NCI-H2196 (cell line): ENCODE measurements around the gene COX4I1.
A peak's percentile ranks its signal among the peaks of the same experiment; 100 is the strongest.

Experiments
- DNase-seq: peaks from one replicate; lab custom pipeline; 2025; ENCODE audit not compliant: unreplicated experiment; lab: John Stamatoyannopoulos, UW

The COX4I1 gene

DNA sequence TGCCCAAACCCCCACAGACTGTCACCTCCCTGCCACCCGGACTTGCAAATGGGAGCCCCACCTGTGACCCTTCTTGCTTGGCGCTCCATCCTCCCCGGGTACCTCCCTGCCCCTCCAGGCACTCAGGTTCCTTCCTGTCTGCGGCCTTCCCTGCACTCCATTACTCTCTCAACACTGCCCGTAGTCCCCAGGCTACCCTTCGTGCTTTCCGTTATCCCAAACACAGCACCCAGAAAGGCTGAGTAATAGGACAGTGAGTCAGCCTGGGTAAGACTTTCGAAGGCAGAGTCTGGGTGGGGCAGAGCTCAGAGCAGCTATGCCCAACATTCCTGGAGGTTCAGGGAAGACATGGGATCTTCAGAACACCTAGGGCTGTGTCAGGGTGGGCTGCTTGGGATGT, 32.0 kb upstream of the COX4I1 start:
- no peak for DNase-seq

DNA sequence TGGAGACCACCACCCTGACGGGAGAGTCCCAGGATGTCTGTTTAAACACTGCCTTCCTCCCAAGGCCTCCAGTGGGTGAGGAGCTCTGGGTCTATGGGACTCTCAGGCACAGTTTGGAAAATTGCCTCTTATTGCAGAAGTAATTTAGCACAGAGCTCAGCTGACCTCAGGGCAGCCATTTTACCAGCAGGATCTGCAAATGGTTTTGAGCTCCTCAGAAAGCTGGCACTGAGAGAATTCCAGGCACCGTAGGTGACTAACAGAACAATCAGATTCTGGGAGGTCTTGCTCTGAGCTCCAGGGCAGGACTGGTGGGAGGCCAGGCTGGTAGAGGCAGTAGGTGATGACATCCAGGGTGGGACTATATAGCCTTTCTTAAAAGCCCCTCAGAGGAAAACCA, 31.3 kb upstream of the COX4I1 start:
- no peak for DNase-seq

DNA sequence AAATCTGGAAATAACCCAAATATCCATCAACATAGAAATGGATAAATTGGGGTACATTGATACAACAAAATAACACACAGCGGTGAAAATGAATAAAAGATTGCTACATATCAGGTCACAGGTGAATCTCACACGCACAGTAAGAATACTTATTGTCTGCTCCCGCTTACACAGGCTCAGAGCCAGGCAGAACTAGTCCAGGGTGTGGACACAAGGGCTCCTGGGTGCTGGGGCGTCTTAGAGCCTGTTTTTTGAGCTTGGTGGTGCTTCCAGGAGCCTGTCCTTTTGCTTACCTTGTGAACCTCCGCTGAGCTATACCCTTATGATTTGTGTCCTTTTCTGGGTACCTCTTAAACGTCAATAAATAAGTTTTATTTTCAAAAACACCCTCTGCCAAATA, 28.8 kb upstream of the COX4I1 start:
- no peak for DNase-seq

DNA sequence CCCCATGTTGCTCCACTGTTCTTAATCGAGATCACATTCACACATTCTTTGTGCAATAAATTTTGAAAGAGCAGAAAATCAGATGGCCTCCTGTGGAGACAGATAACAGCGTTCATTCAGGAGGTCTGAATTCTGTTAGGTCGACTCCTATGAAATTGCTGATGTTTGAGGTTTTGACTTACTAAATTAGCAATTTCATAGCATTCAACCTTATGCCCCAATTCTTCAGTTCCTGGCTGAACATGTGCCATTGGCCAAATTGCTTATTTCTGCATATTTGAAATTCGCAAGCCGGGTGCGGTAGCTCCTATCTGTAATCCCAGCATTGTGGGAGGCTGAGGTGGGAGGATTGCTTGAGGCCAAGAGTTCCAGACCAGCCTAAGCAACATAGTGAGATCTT, 26.5 kb upstream of the COX4I1 start:
- DNase-seq, result no peak

GRCh38 chr16:85774136-85774535, 25.4 kb upstream of the COX4I1 start:
- DNase-seq, result no peak

DNA sequence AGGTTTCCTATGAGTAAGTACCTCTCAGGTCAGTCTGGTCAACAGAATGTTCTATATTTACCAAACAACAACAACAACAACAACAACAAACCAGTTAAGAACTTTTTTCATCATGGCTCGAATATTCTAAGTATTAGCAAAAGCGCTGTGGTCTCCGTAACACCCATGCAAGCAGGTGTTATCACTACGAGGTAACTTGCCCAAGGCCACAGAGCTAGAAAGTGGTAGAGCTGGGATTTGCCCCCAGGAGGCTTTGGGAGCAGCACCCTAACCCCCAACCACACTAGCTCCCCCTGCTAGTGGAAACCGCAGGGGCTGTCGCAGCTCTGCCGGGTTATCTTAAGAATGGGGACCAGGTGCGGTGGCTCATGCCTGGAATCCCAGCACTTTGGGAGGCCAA, 24.7 kb upstream of the COX4I1 start:
- DNase-seq, result no peak

DNA sequence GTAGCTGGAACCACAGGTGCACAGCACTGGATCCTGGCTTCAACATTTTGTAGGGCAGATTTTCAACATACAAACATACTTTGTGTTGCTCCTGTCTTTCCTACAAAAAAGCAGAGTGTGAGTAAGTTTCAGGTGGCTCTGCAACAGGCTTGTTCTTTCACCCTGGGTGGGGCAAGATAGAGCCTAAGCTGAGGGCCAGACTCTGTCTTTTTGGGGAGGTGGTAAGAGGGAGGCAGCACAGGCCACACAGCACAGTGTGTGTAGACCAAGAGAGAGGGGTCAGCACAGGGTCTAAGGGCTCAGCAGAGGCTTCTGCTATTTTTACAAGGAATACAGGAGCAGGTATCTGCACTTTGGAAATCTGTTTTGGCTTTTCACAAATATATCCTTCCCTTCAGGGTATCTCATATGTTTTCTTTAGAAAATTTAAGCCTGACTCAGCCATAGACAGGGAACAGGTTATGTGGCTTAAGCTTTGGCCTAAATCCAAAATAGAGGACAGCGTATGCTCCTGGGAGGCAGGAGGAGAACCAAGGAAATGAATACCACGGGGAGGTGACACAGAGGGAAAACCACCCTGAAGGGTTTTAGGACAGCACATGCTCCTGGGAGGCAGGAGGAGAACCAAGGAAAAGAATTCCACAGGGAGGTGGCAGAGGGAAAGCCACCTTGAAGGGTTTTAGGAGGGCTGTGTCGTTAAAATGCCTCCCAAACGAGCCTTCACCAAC, 21.7 kb upstream of the COX4I1 start:
- peak; percentile 4 for DNase-seq

DNA sequence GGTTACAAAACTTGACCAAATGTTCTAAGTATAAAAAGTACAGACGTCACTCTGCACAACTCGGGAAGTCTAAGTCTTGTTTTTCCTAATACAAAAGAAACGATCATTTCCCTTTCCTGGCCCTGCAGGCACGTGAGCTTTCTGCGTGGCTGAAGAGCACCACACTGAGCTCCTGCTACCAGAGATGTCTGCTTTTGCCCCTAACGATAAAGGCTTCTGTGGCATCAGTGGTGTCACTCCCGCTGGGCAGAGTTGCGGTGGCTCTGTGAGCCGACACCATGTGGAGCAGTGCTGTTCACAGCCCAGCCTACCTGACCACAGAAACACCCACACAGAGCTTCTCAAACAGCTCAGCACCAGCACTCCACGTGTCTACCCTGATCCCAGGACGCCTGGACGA, 20.6 kb upstream of the COX4I1 start:
- no peak for DNase-seq

- no peak for DNase-seq
Measured at GRCh38 chr16:85780281-85780680, 19.2 kb upstream of the COX4I1 start.

- DNase-seq, result no peak
Measured at GRCh38 chr16:85781156-85781555, 18.3 kb upstream of the COX4I1 start.

- DNase-seq, result peak; percentile 34
Measured at GRCh38 chr16:85781695-85782370, 17.7 kb upstream of the COX4I1 start.

GRCh38 chr16:85782451-85782850, 17.0 kb upstream of the COX4I1 start:
- no peak for DNase-seq

GRCh38 chr16:85783441-85783840, 16.1 kb upstream of the COX4I1 start:
- DNase-seq, result no peak

- no peak for DNase-seq
Measured at GRCh38 chr16:85784813-85785212, 14.7 kb upstream of the COX4I1 start.

DNA sequence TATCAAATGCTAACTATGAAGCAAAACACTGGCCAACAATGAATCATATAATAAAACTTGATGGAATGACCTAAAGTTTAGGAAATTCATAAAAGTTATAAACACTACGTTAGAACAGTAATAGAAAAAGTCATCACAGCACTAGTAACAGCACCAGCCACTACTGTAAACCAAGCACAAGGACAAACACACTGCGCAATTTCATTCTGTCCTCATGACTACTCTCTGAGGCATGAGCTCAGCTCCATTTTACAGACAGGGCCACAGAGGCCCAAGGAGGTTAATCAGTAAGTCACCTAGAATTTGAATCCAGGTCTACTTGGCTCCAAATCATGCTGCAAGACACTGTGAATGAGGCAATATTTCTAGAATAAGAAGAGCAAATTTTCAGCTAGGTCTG, 13.6 kb upstream of the COX4I1 start:
- no peak for DNase-seq

DNA sequence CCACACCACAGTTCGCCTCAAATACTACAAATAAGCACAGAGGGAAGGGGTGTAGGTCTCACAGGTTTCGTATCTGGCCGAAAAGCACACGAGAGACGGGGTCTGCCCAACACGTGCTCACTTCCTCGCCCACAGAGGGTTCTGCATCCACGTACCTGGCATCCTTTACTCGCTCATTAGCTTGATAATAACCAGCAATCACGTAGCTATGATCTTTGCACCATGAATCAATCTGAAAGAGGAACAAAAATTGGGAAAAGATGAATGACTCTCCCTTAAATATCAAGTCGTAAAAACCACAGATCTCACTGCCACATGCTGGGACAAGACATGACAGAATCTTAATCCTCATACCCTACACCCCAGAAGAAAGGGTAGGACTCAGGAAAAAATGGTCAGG, 10.7 kb upstream of the COX4I1 start:
- no peak for DNase-seq

DNA sequence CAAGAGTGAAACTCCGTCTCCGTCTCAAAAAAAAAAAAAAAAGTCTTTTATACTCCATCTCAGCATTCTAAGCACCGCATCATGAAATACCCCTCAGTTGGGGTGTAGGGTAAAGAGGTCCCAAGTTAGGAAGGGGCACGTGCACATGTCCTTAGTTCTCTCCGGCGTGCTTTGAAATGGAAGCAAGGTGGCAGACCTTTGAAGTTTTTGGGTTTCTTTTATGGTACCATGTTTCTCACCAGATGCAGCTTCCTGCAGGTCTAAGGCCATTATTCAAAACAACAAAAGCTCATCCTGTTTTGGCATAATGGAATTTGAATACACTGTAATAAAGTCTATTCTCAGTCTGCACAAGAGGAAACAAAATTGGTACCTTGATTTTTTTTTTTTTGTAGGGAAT, 9.7 kb upstream of the COX4I1 start:
- no peak for DNase-seq

GRCh38 chr16:85793662-85794298, 5.7 kb upstream of the COX4I1 start:
- DNase-seq, result no peak

- DNase-seq, result no peak
Measured at GRCh38 chr16:85794696-85795095, 4.8 kb upstream of the COX4I1 start.

GRCh38 chr16:85796152-85796551, 3.3 kb upstream of the COX4I1 start:
- DNase-seq, result no peak

DNA sequence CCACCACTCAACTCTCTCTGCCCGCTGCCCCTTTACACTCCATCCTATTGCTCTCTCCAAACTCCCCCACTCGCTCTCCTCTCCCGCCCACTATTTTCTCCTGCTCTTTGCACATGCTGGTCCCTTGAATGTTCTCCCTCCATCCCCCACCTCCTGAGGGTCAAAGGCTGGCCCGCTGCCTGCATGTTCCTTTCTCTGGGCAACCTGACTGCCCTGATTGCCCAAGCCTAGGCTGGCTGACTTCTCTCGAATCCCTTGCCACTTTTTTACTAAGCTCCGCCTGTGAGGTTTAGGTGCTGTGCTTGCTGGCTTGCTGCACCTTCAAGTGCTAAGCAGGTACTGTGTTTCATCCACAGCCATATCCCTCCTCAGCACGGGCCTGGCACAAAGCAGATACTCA, 2.9 kb upstream of the COX4I1 start:
- no peak for DNase-seq

DNA sequence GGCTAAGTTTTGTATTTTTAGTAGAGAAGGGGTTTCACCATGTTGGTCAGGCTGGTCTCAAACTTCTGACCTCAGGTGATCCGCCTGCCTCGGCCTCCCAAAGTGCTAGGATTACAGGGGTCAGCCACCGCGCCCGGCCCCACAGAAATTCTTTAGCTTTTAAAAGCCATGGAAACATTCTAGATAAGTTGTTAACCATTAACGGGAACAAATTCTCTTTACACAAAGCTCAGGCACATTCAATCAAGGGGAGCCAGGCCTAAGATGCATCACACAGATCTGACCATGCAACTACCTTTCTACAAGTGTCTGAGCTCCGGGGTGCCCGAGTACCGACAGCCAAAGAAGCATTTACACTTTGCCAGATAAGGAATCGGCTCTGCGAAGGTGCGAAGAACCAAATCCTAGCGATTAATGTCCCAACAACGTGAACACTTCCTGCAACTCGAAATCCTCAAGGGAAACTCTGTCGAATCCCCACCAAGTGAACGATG, 1.2 kb upstream of the COX4I1 start:
- no peak for DNase-seq
